HG03442 (cell line): Measurements from ENCODE around the gene METRN.
"Not testable (repeated sequence)": the region's sequence is repeated elsewhere in the genome, so short reads cannot be mapped to it uniquely, and the experiment has no call there.

Experiments
- ATAC-seq: cut with Tn5 transposase; IDR thresholded peaks from one replicate; pipeline ENCODE4 v1.9.1; 2021; ENCODE audit warnings: mild to moderate bottlenecking, moderate library complexity; ENCODE audit not compliant: unreplicated experiment

Gene METRN

DNA sequence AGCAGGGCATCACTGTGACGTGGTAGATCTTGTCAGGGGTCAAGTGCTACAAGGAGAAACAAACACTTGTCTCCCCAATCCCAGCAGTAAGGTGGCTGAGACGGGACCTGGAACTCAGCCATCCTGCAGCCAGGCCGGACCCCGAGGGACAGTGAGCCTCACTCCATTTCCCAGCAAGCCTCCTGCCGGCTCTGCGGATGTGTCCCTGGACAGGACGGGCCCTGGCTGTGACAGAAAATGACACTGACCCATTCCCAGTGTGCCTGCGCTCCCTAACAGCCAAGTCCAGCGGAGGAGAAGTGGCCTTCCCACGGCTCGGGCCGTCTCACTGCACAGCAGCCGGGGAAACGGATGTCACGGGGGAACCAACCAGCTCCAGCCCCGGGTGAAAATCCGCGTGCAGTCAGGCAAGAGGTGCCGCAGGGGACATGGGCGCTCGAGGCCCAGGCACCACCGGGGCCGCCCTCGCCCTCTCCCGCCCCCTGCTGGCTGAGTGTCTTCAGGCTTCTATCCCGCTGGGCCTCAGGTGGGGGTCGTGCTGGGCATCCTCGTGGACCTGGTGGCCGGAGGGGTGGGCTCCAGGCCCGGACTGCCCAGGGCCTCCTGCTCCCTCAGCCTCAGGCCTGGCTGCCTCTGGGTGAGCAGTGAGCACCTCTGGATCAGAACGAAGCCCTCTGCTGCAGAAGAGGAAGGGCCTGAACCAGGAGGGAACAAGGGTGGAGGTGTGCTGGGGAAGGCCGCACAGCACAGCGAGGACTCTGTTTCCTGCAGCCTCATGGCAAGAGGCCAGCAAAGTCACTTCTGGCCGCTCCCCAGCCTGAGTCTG is 18.7 kb downstream of the METRN start:
- no peak for ATAC-seq

DNA sequence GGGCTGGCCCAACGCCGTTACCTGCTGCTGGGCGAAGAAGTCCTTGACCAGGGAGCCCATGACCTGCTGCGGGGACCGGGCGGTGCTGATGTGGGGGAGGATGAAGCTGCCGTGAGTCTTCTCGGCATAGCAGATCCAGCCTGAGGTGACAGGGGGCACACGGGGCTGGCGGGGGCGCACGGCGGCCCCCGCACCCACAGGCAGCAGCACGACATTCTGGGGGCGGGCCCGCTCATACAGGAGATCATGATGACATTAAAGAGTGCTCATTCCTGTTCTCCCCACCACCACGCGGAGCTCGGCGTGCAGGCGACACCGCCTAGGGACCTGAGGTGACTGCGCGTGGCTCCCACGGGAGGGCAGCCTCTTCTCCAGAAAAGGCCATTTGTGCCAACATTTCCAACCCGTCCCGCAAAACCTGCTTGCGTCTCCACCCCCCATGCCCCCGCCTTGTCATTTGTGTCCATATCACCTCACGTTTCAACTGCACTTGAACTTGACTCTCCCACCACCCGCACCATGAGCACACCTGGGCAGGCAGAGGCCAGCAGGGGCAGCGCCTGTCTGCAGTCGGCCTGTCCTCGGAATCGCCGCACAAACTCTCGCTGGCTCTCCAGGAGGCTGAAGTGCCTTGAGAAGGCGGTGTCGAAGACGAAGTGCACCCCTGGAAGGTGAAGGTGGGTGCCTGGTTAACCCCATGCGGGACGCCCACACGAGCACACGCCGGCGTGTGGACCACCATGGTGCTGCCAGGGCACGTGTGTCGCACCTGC is 19.5 kb downstream of the METRN start:
- no peak for ATAC-seq

DNA sequence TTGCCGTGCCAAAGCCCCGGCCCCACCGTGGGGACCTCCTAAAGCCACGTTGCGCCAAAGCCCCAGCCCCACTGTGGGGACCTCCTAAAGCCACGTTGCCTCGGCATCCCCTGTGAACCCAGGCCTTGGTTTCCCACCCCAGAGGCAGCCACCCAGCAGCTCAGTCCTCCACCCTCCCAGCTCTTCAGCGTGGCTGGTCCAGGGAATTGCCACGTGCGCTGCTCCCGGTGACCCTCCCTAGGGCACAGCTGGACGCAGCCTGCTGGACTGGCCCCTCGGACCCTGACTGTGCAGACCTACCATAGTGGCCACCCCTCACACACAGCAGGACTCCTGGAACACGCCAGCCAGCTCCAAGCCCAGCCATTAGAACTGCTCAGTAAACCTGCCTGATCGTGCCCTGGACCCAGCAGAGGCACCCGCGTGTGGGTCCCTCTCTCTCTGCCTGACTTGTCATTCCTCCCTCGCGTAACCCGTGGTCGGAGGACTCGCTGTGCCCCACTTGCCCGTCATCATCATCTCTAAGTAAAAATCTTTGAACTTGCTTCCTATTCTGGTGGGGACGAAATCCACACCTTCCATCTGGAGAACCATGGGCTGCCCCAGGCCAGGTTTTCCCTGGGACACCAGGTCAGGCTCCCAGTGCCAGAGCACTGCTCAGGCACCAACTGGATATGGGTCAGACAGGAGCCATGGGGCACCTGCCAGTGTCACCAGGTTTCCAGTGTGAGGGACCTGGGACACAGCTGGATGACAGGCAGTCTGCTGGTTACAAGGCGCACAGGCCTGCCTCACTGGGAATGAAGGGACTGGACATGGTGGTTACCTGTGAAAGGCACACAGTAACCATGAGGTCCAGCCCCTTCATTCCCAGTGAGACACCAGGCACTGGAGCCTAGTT is 20.3 kb downstream of the METRN start:
- no peak for ATAC-seq

- ATAC-seq: no peak
Observed at GRCh38 chr16:735982-736453, 21.1 kb downstream of the METRN start.

DNA sequence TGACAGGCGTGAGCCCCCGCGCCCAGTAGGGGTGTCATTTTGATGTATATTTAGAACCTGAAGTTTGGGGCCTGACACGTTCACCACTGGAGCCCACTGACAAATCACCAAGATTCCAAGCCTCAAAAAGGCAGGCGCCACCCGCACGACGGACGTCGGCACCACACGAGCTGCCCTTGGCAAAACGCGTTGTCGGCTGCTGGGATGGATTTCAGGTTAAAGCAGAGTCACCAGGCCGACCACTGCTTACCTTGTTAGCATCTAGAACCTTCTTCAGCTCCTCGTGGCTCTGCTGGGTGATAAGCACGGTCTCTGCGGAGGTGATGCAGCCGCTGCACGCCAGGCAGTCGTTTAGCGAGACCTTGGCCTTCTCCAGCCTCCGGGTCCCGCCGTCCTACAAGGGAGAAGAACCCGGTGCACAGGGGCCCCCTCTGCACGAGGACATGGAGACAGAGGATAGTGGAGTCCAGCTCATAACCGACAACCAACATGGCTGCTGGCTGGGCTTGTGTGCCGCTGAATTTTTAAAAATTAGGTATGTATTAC is 22.1 kb downstream of the METRN start:
- no peak for ATAC-seq

DNA sequence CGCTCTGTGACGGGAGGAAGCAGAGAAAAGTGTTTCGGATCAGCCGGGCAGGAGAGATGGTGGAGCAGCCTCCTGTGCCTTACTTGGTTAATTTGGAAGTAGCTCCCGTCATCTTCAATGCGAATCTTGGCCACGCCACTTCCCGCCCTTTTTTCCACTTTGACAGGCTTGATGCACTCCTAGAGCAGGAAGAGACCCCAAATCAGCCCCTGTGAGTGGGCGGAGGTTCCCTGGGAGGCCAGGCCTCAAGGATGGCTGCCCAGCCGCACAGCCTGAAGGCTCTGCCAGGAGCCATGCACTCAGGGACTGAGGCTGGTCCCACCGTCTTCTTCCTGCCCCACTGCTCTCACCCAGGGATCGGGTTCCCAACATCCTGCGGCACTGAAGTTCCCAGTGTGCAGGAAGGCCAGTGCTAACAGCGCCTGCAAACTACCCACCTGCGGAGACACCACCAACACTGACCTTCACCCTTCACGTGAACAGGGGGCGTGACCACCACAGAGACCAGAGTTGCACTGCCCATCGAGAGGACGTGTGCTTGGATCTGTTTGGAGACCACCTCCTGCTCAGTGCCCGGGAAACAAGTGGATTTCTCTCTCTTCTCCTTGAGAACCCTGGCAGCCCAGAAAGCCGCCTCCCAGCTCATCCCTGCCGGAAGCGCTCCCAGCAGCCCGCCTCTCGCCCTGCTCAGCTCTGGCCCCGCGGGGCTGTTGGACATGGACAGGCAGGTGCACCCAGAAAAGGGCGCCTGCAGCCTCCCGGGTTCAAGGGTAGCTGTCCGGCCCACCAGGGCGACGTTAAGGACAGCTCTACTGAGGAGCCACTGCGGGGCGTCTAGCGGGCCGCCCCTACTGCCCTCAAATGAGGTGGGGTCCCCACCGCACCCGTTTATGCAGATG is 24.9 kb downstream of the METRN start:
- no peak for ATAC-seq

DNA sequence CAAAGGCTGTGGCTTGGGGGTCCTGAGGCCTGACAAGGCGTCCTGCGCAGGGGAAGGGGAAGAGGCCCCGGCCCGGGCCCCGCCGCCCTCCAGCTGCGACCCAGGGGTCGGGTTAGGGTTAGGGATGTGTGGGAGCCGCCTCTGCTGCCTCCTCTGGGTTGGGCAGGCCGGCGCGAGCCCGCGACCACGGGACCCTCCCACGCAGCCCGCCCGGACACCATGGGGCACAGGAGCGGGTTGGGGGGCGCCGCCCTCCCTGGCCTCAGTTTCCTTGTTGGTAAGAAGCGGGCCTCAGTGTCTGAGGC is 25.5 kb downstream of the METRN start:
- peak; percentile 2 for ATAC-seq

GRCh38 chr16:740764-741505 is 26.0 kb downstream of the METRN start, which contains the start of gene CIAO3:
CIAO3 (minus strand) TSS chr16:740997; CDS start chr16:740985, 12 bp downstream.
- ATAC-seq: peak; percentile 57

DNA sequence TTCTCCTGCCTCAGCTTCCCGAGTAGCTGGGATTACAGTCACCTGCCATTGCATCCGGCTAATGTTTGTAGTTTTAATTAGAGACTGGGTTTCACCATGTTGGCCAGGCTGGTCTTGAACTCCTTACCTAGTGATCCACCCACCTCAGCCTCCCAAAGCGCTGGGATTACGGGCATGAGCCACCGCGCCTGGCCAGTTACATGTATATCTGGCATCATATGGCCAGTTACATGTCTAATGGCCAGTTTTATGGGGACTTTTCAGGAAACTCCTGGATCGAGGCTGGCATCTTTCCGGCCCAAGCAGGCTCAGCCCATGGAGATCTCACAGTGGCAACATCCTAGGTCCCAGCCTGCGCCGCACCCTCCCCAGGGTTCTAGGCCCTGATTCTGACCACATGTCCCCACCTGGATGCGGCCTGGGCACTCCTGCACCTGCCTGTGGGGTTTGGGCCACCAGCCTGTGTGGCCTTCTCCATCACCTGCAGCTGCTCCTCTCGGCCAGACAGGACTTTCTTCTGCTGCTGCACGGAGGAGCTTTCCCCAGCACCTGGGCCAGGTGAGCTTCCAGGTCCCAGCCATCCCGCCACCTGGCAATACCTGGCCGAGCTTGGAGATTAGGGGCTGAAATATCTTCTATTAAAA is 27.2 kb downstream of the METRN start:
- ATAC-seq: no peak

DNA sequence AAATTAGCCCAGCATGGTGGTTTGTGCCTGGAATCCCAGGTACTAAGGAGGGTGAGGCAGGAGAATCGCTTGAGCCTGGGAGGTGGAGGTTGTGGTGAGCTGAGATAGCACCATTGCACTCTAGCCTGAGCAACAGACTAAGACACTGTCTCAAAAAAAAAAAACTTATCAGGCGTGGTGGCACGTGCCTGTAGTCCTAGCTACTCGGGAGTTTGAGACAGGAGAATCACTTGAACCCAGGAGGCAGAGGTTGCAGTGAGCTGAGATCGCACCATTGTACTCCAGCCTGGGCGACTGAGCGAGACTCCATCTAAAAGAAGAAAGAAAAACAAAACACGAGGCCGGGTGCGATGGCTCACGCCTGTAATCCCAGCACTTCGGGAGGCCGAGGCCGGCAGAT is 28.0 kb downstream of the METRN start:
- ATAC-seq: not testable (repeated sequence)

GRCh38 chr16:743794-744500 is 29.0 kb downstream of the METRN start:
- ATAC-seq: no peak

- ATAC-seq: no peak
Observed at GRCh38 chr16:745739-746138, 30.8 kb downstream of the METRN start.

- ATAC-seq: no peak
Observed at GRCh38 chr16:746637-747036, 31.7 kb downstream of the METRN start.

GRCh38 chr16:747978-748746 is 33.2 kb downstream of the METRN start:
- no peak for ATAC-seq

- ATAC-seq: no peak
Observed at GRCh38 chr16:749010-749409, 34.1 kb downstream of the METRN start.

GRCh38 chr16:750485-750884 is 35.6 kb downstream of the METRN start:
- ATAC-seq: no peak
